ENCODE data around the gene ADGRV1.
"Not testable (repeated sequence)": the region's sequence is repeated elsewhere in the genome, so short reads cannot be mapped to it uniquely, and the experiment has no call there.

Gene ADGRV1

GRCh38 chr5:91032125-91032524, 473.5 kb downstream of the ADGRV1 start:
- no peaks in the 10 kb centered on the region for H3K36me3 ChIP-seq (ENCODE audit: insufficient read depth, low read length)
- ATAC-seq (ENCODE audit: insufficient read depth, low read depth) (no peak), DNase-seq (no peak)
- no peaks in the 10 kb centered on the region for H4K20me1 ChIP-seq (ENCODE audit: insufficient read depth, low read length)
- no peaks in the 10 kb centered on the region for H3K4me1 ChIP-seq (ENCODE audit: insufficient read depth, low read length)
- no peak overlapping the region for H3K4me2 ChIP-seq (ENCODE audit: insufficient read depth, low read length)
- no peak overlapping the region for H3K9ac ChIP-seq (ENCODE audit: low read depth, low read length)
- no peak for TF ChIP-seq EZH2 (IDR thresholded peaks at IDR 0.05; ENCODE audit: borderline replicate concordance, low read depth, low read length, severe bottlenecking)
- no peak for TF ChIP-seq CTCF (IDR thresholded peaks at IDR 0.05; ENCODE audit: borderline replicate concordance, extremely low read depth, low read length, poor library complexity, severe bottlenecking)
- H3K4me3 ChIP-seq (ENCODE audit: low read depth in 1 of 2, low read length in 2 of 2): no peak overlapping the region
- H2AFZ ChIP-seq (ENCODE audit: low read depth, low read length): no peak overlapping the region
- no peaks in the 10 kb centered on the region for H3K9me3 ChIP-seq (ENCODE audit: insufficient read depth, low read length, severe bottlenecking)
- H3K27ac ChIP-seq (ENCODE audit: low read length): no peak overlapping the region
- no peaks in the 10 kb centered on the region for H3K79me2 ChIP-seq (ENCODE audit: insufficient read depth, low read length)
- no peaks in the 10 kb centered on the region for H3K27me3 ChIP-seq (ENCODE audit: insufficient read depth, low read length, poor library complexity)

GRCh38 chr5:91033370-91033769, 474.8 kb downstream of the ADGRV1 start:
- no peak overlapping the region for H3K27ac ChIP-seq (ENCODE audit: low read length)

GRCh38 chr5:91038180-91038808, 479.7 kb downstream of the ADGRV1 start:
- Histone ChIP-seq H3K27me3 (ENCODE audit: insufficient read depth, low read length, poor library complexity) (no peaks in the 10 kb centered on the region), H3K4me3 (ENCODE audit: low read depth in 1 of 2, low read length in 2 of 2) (no peak overlapping the region), H3K79me2 (ENCODE audit: insufficient read depth, low read length) (no peaks in the 10 kb centered on the region), H3K36me3 (ENCODE audit: insufficient read depth, low read length) (no peaks in the 10 kb centered on the region), H3K27ac (ENCODE audit: low read length) (no peak overlapping the region), H3K9ac (ENCODE audit: low read depth, low read length) (no peak overlapping the region), H2AFZ (ENCODE audit: low read depth, low read length) (no peak overlapping the region), H3K9me3 (ENCODE audit: insufficient read depth, low read length, severe bottlenecking) (no peaks in the 10 kb centered on the region), H3K4me1 (ENCODE audit: insufficient read depth, low read length) (no peaks in the 10 kb centered on the region), H3K4me2 (ENCODE audit: insufficient read depth, low read length) (no peak overlapping the region), H4K20me1 (ENCODE audit: insufficient read depth, low read length) (no peaks in the 10 kb centered on the region)
- TF ChIP-seq CTCF (IDR thresholded peaks at IDR 0.05; ENCODE audit: borderline replicate concordance, extremely low read depth, low read length, poor library complexity, severe bottlenecking) (no peak), EZH2 (IDR thresholded peaks at IDR 0.05; ENCODE audit: borderline replicate concordance, low read depth, low read length, severe bottlenecking) (no peak)
- DNase-seq: no peak
- no peak for ATAC-seq (ENCODE audit: insufficient read depth, low read depth)

More at GRCh38 chr5:91033370-91033769, 474.8 kb downstream of the ADGRV1 start:
- Histone ChIP-seq H3K9me3 (ENCODE audit: insufficient read depth, low read length, severe bottlenecking) (no peaks in the 10 kb centered on the region), H3K4me1 (ENCODE audit: insufficient read depth, low read length) (no peaks in the 10 kb centered on the region), H3K4me2 (ENCODE audit: insufficient read depth, low read length) (no peak overlapping the region), H2AFZ (ENCODE audit: low read depth, low read length) (no peak overlapping the region), H3K79me2 (ENCODE audit: insufficient read depth, low read length) (no peaks in the 10 kb centered on the region), H4K20me1 (ENCODE audit: insufficient read depth, low read length) (no peaks in the 10 kb centered on the region), H3K9ac (ENCODE audit: low read depth, low read length) (no peak overlapping the region), H3K36me3 (ENCODE audit: insufficient read depth, low read length) (no peaks in the 10 kb centered on the region), H3K27me3 (ENCODE audit: insufficient read depth, low read length, poor library complexity) (no peaks in the 10 kb centered on the region), H3K4me3 (ENCODE audit: low read depth in 1 of 2, low read length in 2 of 2) (no peak overlapping the region)
- ATAC-seq (ENCODE audit: insufficient read depth, low read depth) (no peak), DNase-seq (no peak)
- no peak for TF ChIP-seq CTCF (IDR thresholded peaks at IDR 0.05; ENCODE audit: borderline replicate concordance, extremely low read depth, low read length, poor library complexity, severe bottlenecking)
- no peak for TF ChIP-seq EZH2 (IDR thresholded peaks at IDR 0.05; ENCODE audit: borderline replicate concordance, low read depth, low read length, severe bottlenecking)

- not testable (repeated sequence) for H3K27me3 ChIP-seq (ENCODE audit: insufficient read depth, low read length, poor library complexity); H3K4me2 ChIP-seq (ENCODE audit: insufficient read depth, low read length); H3K9me3 ChIP-seq (ENCODE audit: insufficient read depth, low read length, severe bottlenecking); H3K9ac ChIP-seq (ENCODE audit: low read depth, low read length); H3K4me1 ChIP-seq (ENCODE audit: insufficient read depth, low read length); H3K36me3 ChIP-seq (ENCODE audit: insufficient read depth, low read length); H4K20me1 ChIP-seq (ENCODE audit: insufficient read depth, low read length); DNase-seq; H3K79me2 ChIP-seq (ENCODE audit: insufficient read depth, low read length); H3K4me3 ChIP-seq (ENCODE audit: low read depth in 1 of 2, low read length in 2 of 2); ATAC-seq (ENCODE audit: insufficient read depth, low read depth); H3K27ac ChIP-seq (ENCODE audit: low read length); H2AFZ ChIP-seq (ENCODE audit: low read depth, low read length)
These were observed 482.5 kb downstream of the ADGRV1 start for GRCh38 chr5:91041132-91041531.

All from DND-41 (cell line).